HepG2 (cell line): Measurements from ENCODE around the gene PAQR7. TPM values are rescaled to one million over a fixed set of nuclear protein-coding genes. Genes with fewer than 3 reads are reported as not detected.

Source experiments
- ARID4A ChIP-seq: sonication (generic); formaldehyde crosslinking; IDR thresholded peaks from 2 replicates; pipeline ENCODE4 v1.5.0; 2020; ENCODE audit warnings: mild to moderate bottlenecking, missing genetic modification reagents, borderline replicate concordance
- BORCS8-MEF2B ChIP-seq: sonication (generic); formaldehyde crosslinking; IDR thresholded peaks from 2 replicates; pipeline ENCODE4 v1.8.0; 2022; ENCODE audit warnings: mild to moderate bottlenecking, missing genetic modification reagents
- ELF3 ChIP-seq: IDR thresholded peaks from 2 replicates; pipeline ENCODE4 v1.6.1; 2016; ENCODE audit warnings: missing genetic modification reagents, missing compliant biosample characterization
- FIP1L1 ChIP-seq: fragments of 200-400 bp; formaldehyde crosslinking; IDR thresholded peaks from 2 replicates; pipeline ENCODE4 v1.6.1; 2018; ENCODE audit warnings: low read depth, mild to moderate bottlenecking, low read length, moderate library complexity, borderline replicate concordance; ENCODE audit not compliant: insufficient read depth
- MED1 ChIP-seq: sonication (generic); formaldehyde crosslinking; IDR thresholded peaks from 2 replicates; pipeline ENCODE4 v1.4.0; 2020; ENCODE audit warnings: missing genetic modification reagents
- NFATC3 ChIP-seq: sonication (generic); formaldehyde crosslinking; IDR thresholded peaks from 2 replicates; pipeline ENCODE4 v1.5.1; 2020; ENCODE audit warnings: mild to moderate bottlenecking, missing genetic modification reagents
- POLR2AphosphoS5 ChIP-seq: IDR thresholded peaks from 2 replicates; pipeline ENCODE4 v1.6.1; 2012; ENCODE audit warnings: low read depth, low read length
- PPARG ChIP-seq: conservative IDR thresholded peaks from 2 replicates; pipeline ENCODE4 v1.6.1; 2016; ENCODE audit warnings: missing biosample characterization, missing genetic modification reagents
- REST ChIP-seq, 2 experiments: IDR thresholded peaks; 2 replicates each; pipeline ENCODE4 v1.6.1; 2011 to 2012; ENCODE audit warnings: low read length in 2 of 2, borderline replicate concordance in 1 of 2, low read depth in 1 of 2, mild to moderate bottlenecking in 1 of 2, moderate library complexity in 1 of 2
- RXRB ChIP-seq: IDR thresholded peaks from 2 replicates; pipeline ENCODE4 v1.6.1; 2016; ENCODE audit warnings: borderline replicate concordance, missing genetic modification reagents, missing compliant biosample characterization
- TFDP2 ChIP-seq: sonication (generic); formaldehyde crosslinking; IDR thresholded peaks from 2 replicates; pipeline ENCODE4 v1.4.0; 2020; ENCODE audit warnings: missing genetic modification reagents
- ZBTB7B ChIP-seq: sonication (generic); formaldehyde crosslinking; IDR thresholded peaks from 2 replicates; pipeline ENCODE4 v1.4.0; 2020; ENCODE audit warnings: missing genetic modification reagents
- ZKSCAN5 ChIP-seq: sonication (generic); formaldehyde crosslinking; IDR thresholded peaks from 2 replicates; pipeline ENCODE4 v1.5.1; 2020; ENCODE audit warnings: mild to moderate bottlenecking, missing genetic modification reagents
- ZNF136 ChIP-seq: sonication (generic); formaldehyde crosslinking; IDR thresholded peaks from 2 replicates; pipeline ENCODE4 v1.8.1; 2022; ENCODE audit warnings: low read depth, mild to moderate bottlenecking, moderate library complexity, missing genetic modification reagents
- ZNF225 ChIP-seq: sonication (generic); formaldehyde crosslinking; IDR thresholded peaks from 2 replicates; pipeline ENCODE4 v1.4.0; 2020; ENCODE audit warnings: mild to moderate bottlenecking, missing genetic modification reagents
- ZNF619 ChIP-seq: sonication (generic); formaldehyde crosslinking; IDR thresholded peaks from 2 replicates; pipeline ENCODE4 v1.4.0; 2020; ENCODE audit warnings: mild to moderate bottlenecking, missing genetic modification reagents
- polyA plus RNA-seq, 8 experiments: library from polyadenylated mRNA; depleted of rRNA in 3 of 8; stranded (reverse) in 7 of 8; unstranded in 1 of 8; fragments of >200 nt; fragmentation: Illumina TruSeq in 4 of 8; extraction: Trizol in 4 of 8; gene quantifications; 2 replicates each; pipeline versions ENCODE4 v1.2.1 to v1.2.3, GENCODE V29; 2011 to 2016; ENCODE audit warnings: low read depth in 4 of 8, missing spikeins in 1 of 8, mixed read lengths in 1 of 8; ENCODE audit not compliant: insufficient read depth in 1 of 8
- total RNA-seq, 5 experiments: library from RNA; depleted of rRNA; stranded (reverse); fragments of >200 nt; fragmentation: Illumina TruSeq; extraction: Trizol; gene quantifications; 2 replicates each; pipeline ENCODE4 v1.2.3, GENCODE V29; 2016; ENCODE audit warnings: low read depth in 1 of 5
- TF ChIP-seq, protein P1 (sequence below): sonication (generic); formaldehyde crosslinking; IDR thresholded peaks from 2 replicates; pipeline ENCODE4 v1.5.1; 2020; ENCODE audit warnings: mild to moderate bottlenecking, missing genetic modification reagents, moderate library complexity

The PAQR7 gene
- total and polyA plus RNA-seq, 2 of the 13 experiments (the other 11 are each of a cell fraction or from before 2014, with no cell fraction given), result 13.2 to 16.6 TPM

- TF ChIP-seq, protein P1, sequence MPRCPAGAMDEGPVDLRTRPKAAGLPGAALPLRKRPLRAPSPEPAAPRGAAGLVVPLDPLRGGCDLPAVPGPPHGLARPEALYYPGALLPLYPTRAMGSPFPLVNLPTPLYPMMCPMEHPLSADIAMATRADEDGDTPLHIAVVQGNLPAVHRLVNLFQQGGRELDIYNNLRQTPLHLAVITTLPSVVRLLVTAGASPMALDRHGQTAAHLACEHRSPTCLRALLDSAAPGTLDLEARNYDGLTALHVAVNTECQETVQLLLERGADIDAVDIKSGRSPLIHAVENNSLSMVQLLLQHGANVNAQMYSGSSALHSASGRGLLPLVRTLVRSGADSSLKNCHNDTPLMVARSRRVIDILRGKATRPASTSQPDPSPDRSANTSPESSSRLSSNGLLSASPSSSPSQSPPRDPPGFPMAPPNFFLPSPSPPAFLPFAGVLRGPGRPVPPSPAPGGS, result no peak
- TF ChIP-seq NFATC3 (CRISPR knock-in tag) (no peak), ZNF136 (CRISPR knock-in tag) (no peak), PPARG (CRISPR knock-in tag) (0 out of 2 replicates have a peak, but pooled peaks have one; percentile 49), REST (IDR thresholded peaks at IDR 0.05; ENCODE audit: borderline replicate concordance in 1 of 2, low read depth in 1 of 2, low read length in 2 of 2) (peak in 1 of 2 experiments; percentile 52; a peak in 1 of 4 replicates), MED1 (CRISPR knock-in tag) (peak; percentile 84), TFDP2 (0 out of 2 replicates have a peak, but pooled peaks have one; percentile 33), ARID4A (peak; percentile 22; the same call in 1 of the 2 replicates), ZKSCAN5 (CRISPR knock-in tag) (0 out of 2 replicates have a peak, but pooled peaks have one; percentile 13), ZBTB7B (peak; percentile 91), RXRB (peak; percentile 75; the same call in 1 of the 2 replicates), ZNF225 (CRISPR knock-in tag) (no peak), ELF3 (CRISPR knock-in tag) (peak; percentile 99), ZNF619 (CRISPR knock-in tag) (no peak), POLR2AphosphoS5 (0 out of 2 replicates have a peak, but pooled peaks have one; percentile 26), BORCS8-MEF2B (CRISPR knock-in tag) (no peak), FIP1L1 (no peak)
These were observed 13.9 kb downstream of the PAQR7 start (continued) for GRCh38 chr1:25861316-25862286.
